A673 (cell line): Measurements from ENCODE around the gene ATF5. TPM values are rescaled to one million over a fixed set of nuclear protein-coding genes. Genes with fewer than 3 reads are reported as not detected.

Source experiments
- BruUV-seq: library from RNA; stranded (reverse); fragments of 400-500 nt; replicated peaks from 2 replicates; lab custom pipeline; 2021; lab: Mats Ljungman, UMichigan
- CTCF ChIA-PET: fragments of 300-600 bp; sonication (Branson Sonifier 250); formaldehyde crosslinking; loops from one replicate; lab custom pipeline; 2022; ENCODE audit warnings: antibody characterized with exemption; lab: Charles Lee
- POLR2A ChIA-PET: fragments of 300-600 bp; sonication (Branson Sonifier 250); formaldehyde crosslinking; loops from one replicate; lab custom pipeline; 2022; ENCODE audit warnings: antibody characterized with exemption; ENCODE audit not compliant: low non-redundant PET; lab: Charles Lee
- DNase-seq: peaks from one replicate; pipeline ENCODE4 v3.0.0-alpha.2; 2015; ENCODE audit warnings: low spot score
- H3K27ac ChIP-seq: fragments of 200-600 bp; sonication (generic); 2 replicates; pipeline ENCODE4 v1.5.1; 2016; ENCODE audit warnings: mixed run types, low read depth, mild to moderate bottlenecking, mixed read lengths, antibody characterized with exemption, low read length; ENCODE audit not compliant: poor library complexity, severe bottlenecking
- H3K27me3 ChIP-seq: fragments of 200-600 bp; sonication (generic); replicated peaks from 2 replicates; pipeline ENCODE4 v1.6.1; 2017; ENCODE audit warnings: mixed run types, low read depth, mild to moderate bottlenecking, mixed read lengths, antibody characterized with exemption, low read length; ENCODE audit not compliant: insufficient read depth, poor library complexity
- H3K36me3 ChIP-seq: fragments of 200-600 bp; sonication (generic); 2 replicates; pipeline ENCODE4 v1.6.1; 2016; ENCODE audit warnings: mixed run types, mild to moderate bottlenecking, mixed read lengths, antibody characterized with exemption, low read length; ENCODE audit not compliant: insufficient read depth, poor library complexity, severe bottlenecking
- H3K4me1 ChIP-seq: fragments of 200-600 bp; sonication (generic); 2 replicates; pipeline ENCODE4 v1.6.1; 2017; ENCODE audit warnings: mixed run types, mild to moderate bottlenecking, mixed read lengths, antibody characterized with exemption, low read length; ENCODE audit not compliant: insufficient read depth, poor library complexity, severe bottlenecking
- H3K4me3 ChIP-seq: fragments of 200-600 bp; sonication (generic); 2 replicates; pipeline ENCODE4 v1.5.1; 2016; ENCODE audit warnings: low read depth, mixed run types, mild to moderate bottlenecking, mixed read lengths, low read length; ENCODE audit not compliant: poor library complexity, severe bottlenecking
- H3K9me3 ChIP-seq: fragments of 200-600 bp; sonication (generic); 2 replicates; pipeline ENCODE4 v1.6.1; 2016; ENCODE audit warnings: mixed run types, low read depth, mild to moderate bottlenecking, mixed read lengths, antibody characterized with exemption, low read length; ENCODE audit not compliant: poor library complexity, severe bottlenecking
- EZH2 ChIP-seq: fragments of 200-600 bp; sonication (generic); IDR thresholded peaks from 2 replicates; pipeline ENCODE4 v1.6.1; 2017; ENCODE audit warnings: borderline replicate concordance, low read depth, mild to moderate bottlenecking, mixed read lengths, antibody characterized with exemption, low read length; ENCODE audit not compliant: poor library complexity, severe bottlenecking
- intact Hi-C: fragments of 100-400 bp; cut with micrococcal nuclease; formaldehyde crosslinking; loops from one replicate; pipeline ENCODE4 v1.10.0; 2022; ENCODE audit not compliant: unreplicated experiment
- total RNA-seq: library from RNA; stranded (reverse); gene quantifications from 2 replicates; pipeline ENCODE4 v1.2.3, GENCODE V29; 2021
- TF ChIP-seq, protein P1 (sequence below): fragments of 300-800, 200-600 bp; sonication (generic); conservative IDR thresholded peaks from 2 replicates; pipeline ENCODE4 v1.5.1; 2017; ENCODE audit warnings: low read depth, mild to moderate bottlenecking, antibody characterized with exemption, low read length, moderate library complexity, mixed read lengths

The ATF5 gene
- total RNA-seq, 1 experiment from 2014 or later = 302 TPM

DNA sequence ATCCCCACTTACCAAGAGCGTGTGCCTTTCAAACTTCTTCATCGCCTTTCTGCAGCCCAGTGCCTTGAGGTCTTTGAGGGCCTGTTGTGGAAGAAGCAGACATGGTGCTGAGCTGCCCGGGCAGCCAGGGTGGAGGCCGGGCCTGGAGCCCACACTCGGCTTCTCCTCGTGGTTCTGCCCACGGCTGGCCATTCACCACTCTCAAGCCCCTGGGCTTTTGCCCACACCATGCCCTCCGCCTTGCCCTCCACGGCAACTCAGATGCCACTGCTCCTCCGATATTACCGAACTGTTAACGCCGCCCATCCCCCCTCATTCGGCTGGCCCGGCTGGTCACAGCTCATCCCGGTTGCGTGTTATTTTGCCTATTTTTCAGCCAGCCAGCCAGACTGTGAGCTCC, 37.6 kb upstream of the ATF5 start:
- H3K27ac ChIP-seq = no peak overlapping the region
- H3K27me3 ChIP-seq = no peaks in the 10 kb centered on the region
- H3K4me3 ChIP-seq = no peak overlapping the region
- CTCF ChIA-PET = no interaction called here
- no peaks in the 10 kb centered on the region for H3K9me3 ChIP-seq
- POLR2A ChIA-PET = no interaction called here
- DNase-seq = no peak
- H3K36me3 ChIP-seq = no peaks in the 10 kb centered on the region
- intact Hi-C loops = no loop called here
- no peaks in the 10 kb centered on the region for H3K4me1 ChIP-seq
- TF ChIP-seq, protein P1, sequence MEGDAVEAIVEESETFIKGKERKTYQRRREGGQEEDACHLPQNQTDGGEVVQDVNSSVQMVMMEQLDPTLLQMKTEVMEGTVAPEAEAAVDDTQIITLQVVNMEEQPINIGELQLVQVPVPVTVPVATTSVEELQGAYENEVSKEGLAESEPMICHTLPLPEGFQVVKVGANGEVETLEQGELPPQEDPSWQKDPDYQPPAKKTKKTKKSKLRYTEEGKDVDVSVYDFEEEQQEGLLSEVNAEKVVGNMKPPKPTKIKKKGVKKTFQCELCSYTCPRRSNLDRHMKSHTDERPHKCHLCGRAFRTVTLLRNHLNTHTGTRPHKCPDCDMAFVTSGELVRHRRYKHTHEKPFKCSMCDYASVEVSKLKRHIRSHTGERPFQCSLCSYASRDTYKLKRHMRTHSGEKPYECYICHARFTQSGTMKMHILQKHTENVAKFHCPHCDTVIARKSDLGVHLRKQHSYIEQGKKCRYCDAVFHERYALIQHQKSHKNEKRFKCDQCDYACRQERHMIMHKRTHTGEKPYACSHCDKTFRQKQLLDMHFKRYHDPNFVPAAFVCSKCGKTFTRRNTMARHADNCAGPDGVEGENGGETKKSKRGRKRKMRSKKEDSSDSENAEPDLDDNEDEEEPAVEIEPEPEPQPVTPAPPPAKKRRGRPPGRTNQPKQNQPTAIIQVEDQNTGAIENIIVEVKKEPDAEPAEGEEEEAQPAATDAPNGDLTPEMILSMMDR = no peak
- TF ChIP-seq EZH2 = no peak
- BruUV-seq = no TSS peak

DNA sequence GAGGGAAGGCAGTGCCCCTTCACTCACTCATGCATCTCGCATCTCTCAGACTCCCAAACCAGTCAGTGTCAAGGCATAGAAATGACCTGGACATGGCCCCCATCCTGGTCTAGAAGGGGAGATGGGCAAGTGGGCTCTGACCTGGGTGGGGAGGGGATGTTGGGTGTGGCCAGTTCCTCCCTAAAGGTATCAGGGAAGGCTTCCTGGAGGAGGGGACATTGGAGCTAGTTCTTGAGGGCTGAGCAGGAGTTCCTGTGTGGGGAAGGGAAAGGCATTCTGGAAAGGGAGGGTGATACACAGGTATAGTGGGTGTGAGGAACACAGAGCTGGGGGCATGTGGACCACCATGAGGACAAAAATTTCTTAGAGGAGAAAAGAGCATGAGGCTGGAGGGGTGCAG, 36.3 kb upstream of the ATF5 start:
- TF ChIP-seq, protein P1 = no peak
- TF ChIP-seq EZH2 = no peak
- intact Hi-C loops = no loop called here
- ChIA-PET POLR2A (no interaction called here), CTCF (no interaction called here)
- BruUV-seq = no TSS peak
- Histone ChIP-seq H3K4me3 (no peak overlapping the region), H3K27ac (no peak overlapping the region), H3K36me3 (no peaks in the 10 kb centered on the region), H3K4me1 (no peaks in the 10 kb centered on the region), H3K27me3 (no peaks in the 10 kb centered on the region), H3K9me3 (no peaks in the 10 kb centered on the region)
- no peak for DNase-seq

DNA sequence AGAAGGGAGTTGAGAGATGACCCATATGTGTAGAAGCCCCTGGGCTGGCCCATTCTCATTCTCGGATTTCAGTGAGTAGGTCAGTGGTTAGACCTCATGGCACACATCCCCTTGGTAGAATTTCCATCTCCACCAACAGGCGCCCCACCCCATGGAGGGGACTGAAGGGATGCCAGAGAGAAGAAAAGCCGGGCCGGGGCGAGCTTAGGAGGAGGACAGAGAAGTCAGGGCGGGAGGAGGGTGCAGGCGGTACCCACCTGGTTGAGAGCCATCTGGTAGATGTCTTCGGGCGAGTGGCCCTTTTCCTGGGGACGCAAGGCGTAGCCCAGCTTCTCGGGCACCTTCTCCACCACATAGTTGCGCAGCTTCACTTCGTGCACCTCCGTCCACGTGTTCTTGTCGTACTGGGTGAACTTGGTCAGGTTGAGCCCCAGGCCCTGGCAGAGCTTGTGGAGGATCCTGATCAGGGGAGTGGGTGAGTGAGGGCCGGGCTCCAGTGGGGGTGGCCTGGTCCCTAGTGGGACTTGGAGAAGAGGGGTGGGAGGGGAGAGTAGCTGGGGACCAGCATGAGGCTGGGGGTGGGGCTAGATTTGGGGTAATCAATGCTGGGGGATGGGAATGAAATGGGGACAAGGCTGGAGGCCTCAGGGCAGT, 34.9 kb upstream of the ATF5 start:
- no peaks in the 10 kb centered on the region for H3K4me1 ChIP-seq
- H3K27me3 ChIP-seq = no peaks in the 10 kb centered on the region
- ChIA-PET CTCF (interaction anchor here (0.6 to 0.7 kb wide), 2 partner anchors 22 to 177 kb away, joined by 4 to 10 read pairs; no protein-coding TSS in a partner anchor), POLR2A (no interaction called here)
- TF ChIP-seq, protein P1 = no peak
- TF ChIP-seq EZH2 = no peak
- no peak overlapping the region for H3K27ac ChIP-seq
- no peak for DNase-seq
- H3K9me3 ChIP-seq = no peaks in the 10 kb centered on the region
- no peak overlapping the region for H3K4me3 ChIP-seq
- no TSS peak for BruUV-seq
- H3K36me3 ChIP-seq = no peaks in the 10 kb centered on the region
- intact Hi-C loops = no loop called here
